ENCODE measurements around the gene PLXNA2. TPM values are rescaled to one million over a fixed set of nuclear protein-coding genes. Genes with fewer than 3 reads are reported as not detected.

Gene PLXNA2
- total and polyA plus RNA-seq, 2 of the 8 experiments (the other 6 are each of a cell fraction or from before 2014, with no cell fraction given) = 0.33 to 1.5 TPM

GRCh38 chr1:208118841-208119606 is 125.2 kb downstream of the PLXNA2 start:
- CTCF ChIA-PET (ENCODE audit: partially characterized antibody) = interaction anchor here (1.1 to 4.7 kb wide), 8 partner anchors 9 to 126 kb away, joined by 3 to 30 read pairs (median 6); no protein-coding TSS in a partner anchor
- TF ChIP-seq CHD2 (IDR thresholded peaks at IDR 0.05; ENCODE audit: low read length) = no peak
- no peak for TF ChIP-seq EZH2 (IDR thresholded peaks at IDR 0.05; ENCODE audit: low read depth, low read length, severe bottlenecking)
- TF ChIP-seq, protein P1, sequence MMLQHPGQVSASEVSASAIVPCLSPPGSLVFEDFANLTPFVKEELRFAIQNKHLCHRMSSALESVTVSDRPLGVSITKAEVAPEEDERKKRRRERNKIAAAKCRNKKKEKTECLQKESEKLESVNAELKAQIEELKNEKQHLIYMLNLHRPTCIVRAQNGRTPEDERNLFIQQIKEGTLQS (IDR thresholded peaks at IDR 0.05; ENCODE audit: insufficient read depth, low read depth, low read length) = no peak
- TF ChIP-seq KDM1A (IDR thresholded peaks at IDR 0.05; ENCODE audit: borderline replicate concordance, low read length) = no peak
- TF ChIP-seq ASH2L (IDR thresholded peaks at IDR 0.05; ENCODE audit: low read length) = no peak
- no peak for TF ChIP-seq TCF12 (IDR thresholded peaks at IDR 0.05; ENCODE audit: low read depth, low read length)
- no peak for TF ChIP-seq SUZ12 (IDR thresholded peaks at IDR 0.05; ENCODE audit: low read length)
- no peak for TF ChIP-seq POLR2A (IDR thresholded peaks at IDR 0.05; ENCODE audit: control extremely low read depth in 1 of 2, low read depth in 2 of 2, low read length in 2 of 2)

More at GRCh38 chr1:208118841-208119606, 125.2 kb downstream of the PLXNA2 start:
- Histone ChIP-seq H3K56ac (replicated peaks; ENCODE audit: insufficient read length, low read depth, low read length) (no peak overlapping the region), H2BK120ac (replicated peaks; ENCODE audit: low read depth, low read length) (no peak overlapping the region), H4K8ac (ENCODE audit: extremely low read depth, insufficient read depth, low read length) (no peak overlapping the region), H3K4me3 (ENCODE audit: extremely low read depth in 1 of 4, insufficient read depth in 2 of 4, low read depth in 3 of 4, low read length in 4 of 4) (no peak overlapping the region), H2BK12ac (ENCODE audit: low read depth, low read length) (no peak overlapping the region), H4K5ac (ENCODE audit: insufficient read length, low read depth, low read length) (no peak overlapping the region), H4K20me1 (replicated peaks in 1 of 2; ENCODE audit: control insufficient read depth in 1 of 2, insufficient read depth in 2 of 2, low read length in 2 of 2) (no peaks in the 10 kb centered on the region), H3K4me1 (replicated peaks in 1 of 4; ENCODE audit: control insufficient read depth in 3 of 4, insufficient read depth in 4 of 4, low read length in 3 of 4) (peaks cover 0 to 7% (median 2%) of the 10 kb centered on the region in 4 experiments; a peak in 5 of 7 replicates), H2BK5ac (ENCODE audit: low read depth, low read length) (no peak overlapping the region), H2AK5ac (ENCODE audit: low read depth, low read length) (no peak overlapping the region), H3K9ac (replicated peaks in 1 of 4; ENCODE audit: extremely low read depth in 1 of 4, low read depth in 3 of 4, low read length in 3 of 4) (no peak overlapping the region), H2BK15ac (ENCODE audit: low read length) (no peak overlapping the region), H3K4me2 (ENCODE audit: insufficient read depth in 1 of 2, low read depth in 2 of 2, low read length in 2 of 2) (no peak overlapping the region), H3K79me2 (ENCODE audit: control insufficient read depth in 1 of 2, insufficient read depth in 2 of 2, low read length in 2 of 2) (no peaks in the 10 kb centered on the region), H3K18ac (ENCODE audit: extremely low read depth, low read length) (no peak overlapping the region), H3K27ac (ENCODE audit: low read depth, low read length) (no peak overlapping the region), H2AFZ (ENCODE audit: low read length) (no peak overlapping the region), H3K9me3 (ENCODE audit: insufficient read depth in 2 of 2, low read depth in 1 of 2, low read length in 1 of 2) (no peaks in the 10 kb centered on the region), H3K23me2 (ENCODE audit: low read depth, low read length) (no peaks in the 10 kb centered on the region; the same call in 1 of the 2 replicates), H3K23ac (ENCODE audit: insufficient read length) (no peak overlapping the region), H3K79me1 (ENCODE audit: low read depth, low read length) (no peaks in the 10 kb centered on the region), H2BK20ac (ENCODE audit: low read length) (no peak overlapping the region), H4K91ac (replicated peaks; ENCODE audit: insufficient read length, low read length) (no peak overlapping the region), H3K27me3 (replicated peaks in 1 of 4; ENCODE audit: control insufficient read depth in 3 of 4, extremely low read depth in 1 of 4, insufficient read depth in 3 of 4, low read length in 3 of 4) (0 out of 7 replicates have a peak, but pooled peaks cover 0 to 3% (median 0%) of the 10 kb centered on the region in 4 experiments), H3K36me3 (ENCODE audit: control insufficient read depth in 2 of 4, insufficient read depth in 4 of 4, low read length in 3 of 4) (no peaks in the 10 kb centered on the region), H3K4ac (replicated peaks; ENCODE audit: insufficient read length, low read depth, low read length) (no peak overlapping the region), H3K14ac (ENCODE audit: insufficient read length) (no peak overlapping the region)
- POLR2A ChIA-PET (ENCODE audit: partially characterized antibody) = no interaction called here
- FAIRE-seq (no peak), DNase-seq (ENCODE audit: low read depth in 1 of 2, low spot score in 2 of 2) (no peak)
- WGBS, 2 experiments (ENCODE audit: extremely low coverage in 1 of 2, insufficient coverage in 1 of 2, insufficient read length in 1 of 2, insufficient replicate concordance in 2 of 2, low coverage in 1 of 2, low lambda C conversion rate in 2 of 2, missing lambda C conversion rate in 1 of 2) = 94% methylated on average over 11 of the region's 12 CpGs; no CpG with 5 or more reads in 1 of the 2 experiments
